Vagina (tissue), 2 donors: ENCODE data around the gene TNIK. TPM values are rescaled to one million over a fixed set of nuclear protein-coding genes. Genes with fewer than 3 reads are reported as not detected.

Experiments used
- DNase-seq, 2 donors: peaks; one replicate each; pipeline ENCODE4 v3.0.0-alpha.2; 2017; ENCODE audit errors: extremely low spot score in 2 of 2
- H3K27ac ChIP-seq: fragments of 200-600 bp; sonication (generic); one replicate; pipeline ENCODE4 v1.5.1; 2019
- H3K27me3 ChIP-seq: fragments of 200-600 bp; sonication (generic); one replicate; pipeline ENCODE4 v1.5.1; 2019
- H3K36me3 ChIP-seq, 2 donors: fragments of 200-600 bp; sonication (generic); one replicate each; pipeline ENCODE4 v1.5.1; 2017 to 2019
- H3K4me1 ChIP-seq: fragments of 200-600 bp; sonication (generic); one replicate; pipeline ENCODE4 v1.5.1; 2019
- H3K4me3 ChIP-seq, 2 donors: fragments of 200-600 bp; sonication (generic); 1 replicate in 1 of 2; 2 replicates in 1 of 2; pipeline ENCODE4 v1.5.1; 2016 to 2019
- H3K9me3 ChIP-seq: fragments of 200-600 bp; sonication (generic); one replicate; pipeline ENCODE4 v1.5.1; 2019
- POLR2A ChIP-seq, 2 donors: fragments of 450-650 bp; IDR thresholded peaks; one replicate each; pipeline ENCODE4 v1.6.1; 2017; ENCODE audit warnings: antibody characterized with exemption in 2 of 2, mild to moderate bottlenecking in 2 of 2, moderate library complexity in 2 of 2
- POLR2AphosphoS5 ChIP-seq, 2 donors: sonication (generic); formaldehyde crosslinking; IDR thresholded peaks; one replicate each; pipeline ENCODE4 v1.9.0; 2017; ENCODE audit warnings: antibody characterized with exemption in 2 of 2, mild to moderate bottlenecking in 2 of 2, low read depth in 1 of 2; ENCODE audit not compliant: insufficient read depth in 1 of 2
- intact Hi-C: fragments of 100-400 bp; cut with DNase I; formaldehyde crosslinking; loops from one replicate; pipeline ENCODE4 v1.15.1; 2023
- total RNA-seq: library from RNA; depleted of rRNA; stranded (reverse); fragments of >200 nt; gene quantifications from one replicate; pipeline ENCODE4 v1.2.3, GENCODE V29; 2016
- TF ChIP-seq, protein P1 (sequence below), 3 experiments: fragments of 450-650 bp in 2 of 3; fragments of 200-600 bp in 1 of 3; sonication (generic) in 1 of 3; IDR thresholded peaks; one replicate each; pipeline ENCODE4 v1.5.1; 2017 to 2019; ENCODE audit warnings: antibody characterized with exemption in 3 of 3, mild to moderate bottlenecking in 2 of 3, moderate library complexity in 2 of 3

TNIK gene
- total RNA-seq, 1 donor from 2014 or later: 5.9 TPM

GRCh38 chr3:171458071-171458863, 1.9 kb downstream of the TNIK start:
- Histone ChIP-seq H3K36me3 (no peaks in the 10 kb centered on the region), H3K4me1 (peaks cover 30% of the 10 kb centered on the region), H3K4me3 (peak overlapping the region; percentile 66 to 81), H3K27ac (no peak overlapping the region), H3K27me3 (no peaks in the 10 kb centered on the region), H3K9me3 (no peaks in the 10 kb centered on the region)
- TF ChIP-seq POLR2A (IDR thresholded peaks at IDR 0.05): no peak
- TF ChIP-seq POLR2AphosphoS5 (IDR thresholded peaks at IDR 0.05; ENCODE audit: insufficient read depth in 1 of 2, low read depth in 1 of 2): no peak
- TF ChIP-seq, protein P1, sequence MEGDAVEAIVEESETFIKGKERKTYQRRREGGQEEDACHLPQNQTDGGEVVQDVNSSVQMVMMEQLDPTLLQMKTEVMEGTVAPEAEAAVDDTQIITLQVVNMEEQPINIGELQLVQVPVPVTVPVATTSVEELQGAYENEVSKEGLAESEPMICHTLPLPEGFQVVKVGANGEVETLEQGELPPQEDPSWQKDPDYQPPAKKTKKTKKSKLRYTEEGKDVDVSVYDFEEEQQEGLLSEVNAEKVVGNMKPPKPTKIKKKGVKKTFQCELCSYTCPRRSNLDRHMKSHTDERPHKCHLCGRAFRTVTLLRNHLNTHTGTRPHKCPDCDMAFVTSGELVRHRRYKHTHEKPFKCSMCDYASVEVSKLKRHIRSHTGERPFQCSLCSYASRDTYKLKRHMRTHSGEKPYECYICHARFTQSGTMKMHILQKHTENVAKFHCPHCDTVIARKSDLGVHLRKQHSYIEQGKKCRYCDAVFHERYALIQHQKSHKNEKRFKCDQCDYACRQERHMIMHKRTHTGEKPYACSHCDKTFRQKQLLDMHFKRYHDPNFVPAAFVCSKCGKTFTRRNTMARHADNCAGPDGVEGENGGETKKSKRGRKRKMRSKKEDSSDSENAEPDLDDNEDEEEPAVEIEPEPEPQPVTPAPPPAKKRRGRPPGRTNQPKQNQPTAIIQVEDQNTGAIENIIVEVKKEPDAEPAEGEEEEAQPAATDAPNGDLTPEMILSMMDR (IDR thresholded peaks at IDR 0.05): no peak
- DNase-seq: no peak
- intact Hi-C loops: loop anchor here (10.0 kb wide), 1 partner anchor 273 kb away; no protein-coding TSS in a partner anchor

- intact Hi-C loops: loop anchor here (10.0 kb wide), 1 partner anchor 273 kb away; no protein-coding TSS in a partner anchor
- H3K36me3 ChIP-seq: no peaks in the 10 kb centered on the region
- TF ChIP-seq, protein P1 (IDR thresholded peaks at IDR 0.05): no peak
- no peak for TF ChIP-seq POLR2A (IDR thresholded peaks at IDR 0.05)
- TF ChIP-seq POLR2AphosphoS5 (IDR thresholded peaks at IDR 0.05; ENCODE audit: insufficient read depth in 1 of 2, low read depth in 1 of 2): no peak
- peaks cover 30% of the 10 kb centered on the region for H3K4me1 ChIP-seq
- no peaks in the 10 kb centered on the region for H3K9me3 ChIP-seq
- no peak overlapping the region for H3K4me3 ChIP-seq
- H3K27ac ChIP-seq: no peak overlapping the region
- no peaks in the 10 kb centered on the region for H3K27me3 ChIP-seq
- no peak for DNase-seq
Measured at GRCh38 chr3:171457607-171458061, 2.6 kb downstream of the TNIK start.

DNA sequence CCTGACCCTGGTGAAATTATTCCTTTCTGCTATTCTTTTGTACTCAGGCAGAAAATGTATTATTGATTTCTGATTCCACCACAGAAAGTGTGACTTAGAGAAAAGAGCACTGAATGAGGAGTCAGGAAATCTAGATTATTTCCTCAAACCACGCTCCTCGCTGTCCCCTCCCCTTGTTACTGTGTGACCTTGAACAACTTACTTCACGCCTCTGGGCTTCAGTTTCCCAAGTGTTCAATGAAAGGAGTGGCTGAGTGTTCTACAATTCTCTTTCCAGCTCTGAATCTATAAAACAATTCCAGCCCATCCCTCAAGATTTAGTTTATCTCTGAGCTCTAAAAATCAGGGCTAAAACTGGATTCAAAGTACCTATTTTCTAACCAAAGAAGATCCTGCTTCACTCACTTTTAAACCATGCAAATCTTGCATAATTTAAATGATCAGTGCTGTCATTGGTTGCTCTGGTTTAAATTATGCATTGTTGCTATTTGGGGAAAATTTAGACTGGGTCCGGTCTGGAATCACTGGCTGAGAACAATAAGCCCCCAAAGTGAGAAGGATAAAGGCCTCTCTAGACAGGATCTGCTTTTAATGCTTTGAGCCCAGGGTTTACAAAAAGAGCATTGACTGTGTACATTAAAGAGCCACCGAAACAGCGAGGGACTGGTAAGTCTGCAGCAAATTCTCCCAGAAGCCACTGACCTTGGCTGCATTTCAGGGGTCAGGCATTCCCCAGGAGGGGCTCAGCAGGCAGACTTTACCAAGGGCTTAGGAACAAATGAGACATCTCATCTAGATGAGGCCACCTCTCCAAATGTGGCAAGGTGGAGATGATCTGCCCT, 3.2 kb downstream of the TNIK start:
- intact Hi-C loops: loop anchor here (10.0 kb wide), 1 partner anchor 272 kb away; no protein-coding TSS in a partner anchor
- Histone ChIP-seq H3K27ac (no peak overlapping the region), H3K4me3 (no peak overlapping the region), H3K27me3 (no peaks in the 10 kb centered on the region), H3K36me3 (no peaks in the 10 kb centered on the region), H3K4me1 (peaks cover 30% of the 10 kb centered on the region), H3K9me3 (no peaks in the 10 kb centered on the region)
- no peak for TF ChIP-seq POLR2A (IDR thresholded peaks at IDR 0.05)
- TF ChIP-seq, protein P1 (IDR thresholded peaks at IDR 0.05): no peak
- DNase-seq: no peak

DNA sequence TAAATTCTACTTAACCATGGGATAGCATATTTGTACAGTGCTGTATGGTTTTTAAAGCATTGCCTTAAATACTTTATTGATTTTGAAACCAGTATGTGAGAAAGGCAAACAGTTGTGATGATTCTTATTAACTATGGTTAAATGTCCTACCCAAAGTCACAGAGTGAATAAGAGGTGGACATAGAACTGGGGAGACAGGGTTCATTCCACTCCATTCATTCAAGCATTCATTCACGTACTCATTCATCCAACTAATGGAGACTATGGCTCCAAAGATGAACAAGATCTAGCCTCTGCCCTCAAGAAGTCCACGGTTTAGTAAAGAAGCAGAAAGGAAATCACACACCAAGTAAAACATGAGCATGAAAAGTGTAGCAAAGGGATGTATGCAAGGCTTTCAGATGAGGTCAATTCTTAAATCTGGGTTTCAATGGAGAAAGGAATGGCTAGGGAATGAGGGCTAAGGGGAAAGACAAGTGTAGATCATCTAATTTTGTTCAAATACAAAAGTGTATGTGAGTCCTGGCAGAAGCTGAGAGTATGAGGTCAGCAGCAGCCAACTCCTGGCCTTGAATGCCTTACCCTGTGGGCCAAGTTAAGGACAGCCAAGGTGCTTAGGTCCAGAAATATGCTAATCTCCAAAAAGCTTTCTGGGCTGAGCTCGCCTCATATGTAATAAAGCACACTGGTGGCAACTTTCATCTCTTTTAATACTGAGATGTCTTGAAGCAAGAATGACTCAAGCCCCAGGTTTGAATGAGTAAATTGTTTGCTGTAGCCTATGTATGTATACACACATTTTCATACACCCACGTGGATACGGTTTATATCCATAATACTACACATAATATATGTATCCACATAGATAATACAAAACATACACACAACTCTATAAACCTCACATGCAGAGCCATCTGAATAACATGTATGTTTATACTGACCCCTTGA, 4.3 kb downstream of the TNIK start:
- intact Hi-C loops: loop anchor here (10.0 kb wide), 1 partner anchor 271 kb away; no protein-coding TSS in a partner anchor
- TF ChIP-seq, protein P1 (IDR thresholded peaks at IDR 0.05): no peak
- no peak for TF ChIP-seq POLR2AphosphoS5 (IDR thresholded peaks at IDR 0.05; ENCODE audit: insufficient read depth in 1 of 2, low read depth in 1 of 2)
- no peak for TF ChIP-seq POLR2A (IDR thresholded peaks at IDR 0.05)
- H3K4me1 ChIP-seq: peaks cover 21% of the 10 kb centered on the region
- H3K27me3 ChIP-seq: no peaks in the 10 kb centered on the region
- H3K9me3 ChIP-seq: no peaks in the 10 kb centered on the region
- H3K4me3 ChIP-seq: no peak overlapping the region
- H3K27ac ChIP-seq: no peak overlapping the region
- H3K36me3 ChIP-seq: no peaks in the 10 kb centered on the region
- no peak for DNase-seq
